Measurements from ENCODE around the gene CAPN13.

The CAPN13 gene

GRCh38 chr2:30798536-30798991 is 8.7 kb downstream of the CAPN13 start:
- H3K4me3 ChIP-seq (ENCODE audit: low read depth, low read length), result no peak overlapping the region
- peak; percentile 14 for DNase-seq (ENCODE audit: low read depth)
- TF ChIP-seq MYC (IDR thresholded peaks at IDR 0.05; ENCODE audit: low read depth, low read length) (no peak), CTCF (IDR thresholded peaks at IDR 0.05; ENCODE audit: low read depth, low read length) (no peak), POLR2A (IDR thresholded peaks at IDR 0.05; ENCODE audit: extremely low read depth, insufficient read length) (no peak), MAX (IDR thresholded peaks at IDR 0.05; ENCODE audit: low read depth, low read length) (no peak)

- TF ChIP-seq CTCF (IDR thresholded peaks at IDR 0.05; ENCODE audit: low read depth, low read length) (no peak), MYC (IDR thresholded peaks at IDR 0.05; ENCODE audit: low read depth, low read length) (no peak), POLR2A (IDR thresholded peaks at IDR 0.05; ENCODE audit: extremely low read depth, insufficient read length) (no peak), MAX (IDR thresholded peaks at IDR 0.05; ENCODE audit: low read depth, low read length) (no peak)
- no peak overlapping the region for H3K4me3 ChIP-seq (ENCODE audit: low read depth, low read length)
These were observed 9.7 kb downstream of the CAPN13 start for GRCh38 chr2:30797381-30798015.

GRCh38 chr2:30796699-30797098 is 10.5 kb downstream of the CAPN13 start:
- no peak overlapping the region for H3K4me3 ChIP-seq (ENCODE audit: low read depth, low read length)
- no peak for DNase-seq (ENCODE audit: low read depth)
- no peak for TF ChIP-seq POLR2A (IDR thresholded peaks at IDR 0.05; ENCODE audit: extremely low read depth, insufficient read length)
- no peak for TF ChIP-seq MAX (IDR thresholded peaks at IDR 0.05; ENCODE audit: low read depth, low read length)
- TF ChIP-seq CTCF (IDR thresholded peaks at IDR 0.05; ENCODE audit: low read depth, low read length), result no peak
- no peak for TF ChIP-seq MYC (IDR thresholded peaks at IDR 0.05; ENCODE audit: low read depth, low read length)

More at GRCh38 chr2:30797381-30798015, 9.7 kb downstream of the CAPN13 start:
- DNase-seq (ENCODE audit: low read depth), result no peak

GRCh38 chr2:30792521-30792920 is 14.7 kb downstream of the CAPN13 start:
- DNase-seq (ENCODE audit: low read depth), result peak; percentile 22
- TF ChIP-seq MAX (IDR thresholded peaks at IDR 0.05; ENCODE audit: low read depth, low read length) (no peak), POLR2A (IDR thresholded peaks at IDR 0.05; ENCODE audit: extremely low read depth, insufficient read length) (no peak), CTCF (IDR thresholded peaks at IDR 0.05; ENCODE audit: low read depth, low read length) (no peak), MYC (IDR thresholded peaks at IDR 0.05; ENCODE audit: low read depth, low read length) (no peak)
- H3K4me3 ChIP-seq (ENCODE audit: low read depth, low read length), result no peak overlapping the region

GRCh38 chr2:30790879-30791278 is 16.4 kb downstream of the CAPN13 start:
- no peak for DNase-seq (ENCODE audit: low read depth)
- TF ChIP-seq CTCF (IDR thresholded peaks at IDR 0.05; ENCODE audit: low read depth, low read length), result no peak
- H3K4me3 ChIP-seq (ENCODE audit: low read depth, low read length), result no peak overlapping the region
